Measurements from ENCODE around the gene CD8A.

CD8A gene

DNA sequence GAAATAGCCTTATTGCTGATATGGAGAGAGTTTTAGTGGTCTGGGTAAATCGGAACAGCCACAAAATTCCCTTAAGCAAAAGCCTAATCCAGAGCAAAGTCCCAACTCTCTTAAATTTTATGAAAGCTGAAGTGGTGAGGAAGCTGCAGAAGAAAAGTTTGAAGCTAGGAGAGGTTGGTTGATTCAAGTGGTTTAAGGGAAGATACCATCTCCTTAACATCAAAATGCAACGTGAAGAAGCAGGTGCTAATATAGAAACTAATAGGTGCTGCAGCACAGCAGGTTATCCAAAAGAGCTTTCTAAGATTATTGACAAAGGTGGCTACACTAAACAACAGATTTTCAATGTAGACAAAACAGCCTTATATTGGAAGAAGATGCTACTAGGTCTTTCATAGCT, 28.2 kb upstream of the CD8A start:
- no peak for DNase-seq (ENCODE audit: low read depth)
- TF ChIP-seq, protein P1, sequence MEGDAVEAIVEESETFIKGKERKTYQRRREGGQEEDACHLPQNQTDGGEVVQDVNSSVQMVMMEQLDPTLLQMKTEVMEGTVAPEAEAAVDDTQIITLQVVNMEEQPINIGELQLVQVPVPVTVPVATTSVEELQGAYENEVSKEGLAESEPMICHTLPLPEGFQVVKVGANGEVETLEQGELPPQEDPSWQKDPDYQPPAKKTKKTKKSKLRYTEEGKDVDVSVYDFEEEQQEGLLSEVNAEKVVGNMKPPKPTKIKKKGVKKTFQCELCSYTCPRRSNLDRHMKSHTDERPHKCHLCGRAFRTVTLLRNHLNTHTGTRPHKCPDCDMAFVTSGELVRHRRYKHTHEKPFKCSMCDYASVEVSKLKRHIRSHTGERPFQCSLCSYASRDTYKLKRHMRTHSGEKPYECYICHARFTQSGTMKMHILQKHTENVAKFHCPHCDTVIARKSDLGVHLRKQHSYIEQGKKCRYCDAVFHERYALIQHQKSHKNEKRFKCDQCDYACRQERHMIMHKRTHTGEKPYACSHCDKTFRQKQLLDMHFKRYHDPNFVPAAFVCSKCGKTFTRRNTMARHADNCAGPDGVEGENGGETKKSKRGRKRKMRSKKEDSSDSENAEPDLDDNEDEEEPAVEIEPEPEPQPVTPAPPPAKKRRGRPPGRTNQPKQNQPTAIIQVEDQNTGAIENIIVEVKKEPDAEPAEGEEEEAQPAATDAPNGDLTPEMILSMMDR (IDR thresholded peaks at IDR 0.05; ENCODE audit: control insufficient read depth, extremely low read depth, insufficient read depth): no peak

DNA sequence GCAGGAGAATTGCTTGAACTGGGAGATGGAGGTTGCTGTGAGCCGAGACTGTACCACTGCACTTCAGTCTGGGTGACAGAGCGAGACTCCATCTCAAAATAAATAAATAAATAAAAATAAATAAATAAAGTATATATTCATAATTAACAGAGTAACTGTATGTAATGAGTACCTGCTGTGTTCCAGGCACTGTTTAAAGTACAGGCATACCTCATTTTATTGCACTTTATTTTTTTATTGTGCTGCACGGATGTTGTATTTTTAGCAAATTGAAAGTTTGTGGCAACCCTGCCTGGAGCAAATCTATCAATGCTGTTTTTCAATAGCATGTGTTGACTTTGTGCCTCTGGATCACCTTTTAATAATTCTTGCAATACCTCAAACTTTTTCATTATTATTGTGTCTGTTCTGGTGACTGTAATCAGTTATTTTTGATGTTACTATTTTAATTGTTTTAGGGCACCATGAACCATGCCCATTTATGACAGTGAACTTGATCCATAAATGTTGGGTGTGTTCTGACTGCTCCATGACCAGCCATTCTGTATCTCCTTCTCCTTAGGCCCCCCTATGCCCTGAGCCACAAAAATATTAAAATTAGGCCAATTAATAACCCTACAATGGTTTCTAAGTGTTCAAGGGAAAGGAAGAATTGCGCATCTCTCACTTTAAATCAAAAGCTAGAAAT, 27.5 kb upstream of the CD8A start:
- TF ChIP-seq, protein P1 (IDR thresholded peaks at IDR 0.05; ENCODE audit: control insufficient read depth, extremely low read depth, insufficient read depth): no peak
- H3K4me3 ChIP-seq (ENCODE audit: low read depth, low read length): no peak overlapping the region
- DNase-seq (ENCODE audit: low read depth): no peak

More for the DNA sequence above, 28.2 kb upstream of the CD8A start:
- no peak overlapping the region for H3K4me3 ChIP-seq (ENCODE audit: low read depth, low read length)

GRCh38 chr2:86815611-86816010, 24.9 kb upstream of the CD8A start:
- H3K4me3 ChIP-seq (ENCODE audit: low read depth, low read length): no peak overlapping the region
- TF ChIP-seq, protein P1 (IDR thresholded peaks at IDR 0.05; ENCODE audit: control insufficient read depth, extremely low read depth, insufficient read depth): no peak
- DNase-seq (ENCODE audit: low read depth): no peak

GRCh38 chr2:86809481-86810121, 18.9 kb upstream of the CD8A start:
- DNase-seq (ENCODE audit: low read depth): no peak
- no peak overlapping the region for H3K4me3 ChIP-seq (ENCODE audit: low read depth, low read length)
- TF ChIP-seq, protein P1 (IDR thresholded peaks at IDR 0.05; ENCODE audit: control insufficient read depth, extremely low read depth, insufficient read depth): no peak

- TF ChIP-seq, protein P1 (IDR thresholded peaks at IDR 0.05; ENCODE audit: control insufficient read depth, extremely low read depth, insufficient read depth): peak; percentile 95
- peak overlapping the region; percentile 40 for H3K4me3 ChIP-seq (ENCODE audit: low read depth, low read length)
- peak; percentile 61 for DNase-seq (ENCODE audit: low read depth)
Observed at GRCh38 chr2:86808315-86809161, 17.8 kb upstream of the CD8A start.

GRCh38 chr2:86807468-86808275, 17.0 kb upstream of the CD8A start:
- TF ChIP-seq, protein P1 (IDR thresholded peaks at IDR 0.05; ENCODE audit: control insufficient read depth, extremely low read depth, insufficient read depth): no peak
- no peak for DNase-seq (ENCODE audit: low read depth)

More at GRCh38 chr2:86807468-86808275, 17.0 kb upstream of the CD8A start:
- peak overlapping the region; percentile 40 for H3K4me3 ChIP-seq (ENCODE audit: low read depth, low read length)
